GM18909 (cell line): ENCODE results near the gene HMX1.

Experiments used
- ATAC-seq: cut with Tn5 transposase; IDR thresholded peaks from one replicate; pipeline ENCODE4 v1.9.1; 2021; ENCODE audit warnings: mild to moderate bottlenecking; ENCODE audit not compliant: unreplicated experiment, poor library complexity

Gene HMX1

DNA sequence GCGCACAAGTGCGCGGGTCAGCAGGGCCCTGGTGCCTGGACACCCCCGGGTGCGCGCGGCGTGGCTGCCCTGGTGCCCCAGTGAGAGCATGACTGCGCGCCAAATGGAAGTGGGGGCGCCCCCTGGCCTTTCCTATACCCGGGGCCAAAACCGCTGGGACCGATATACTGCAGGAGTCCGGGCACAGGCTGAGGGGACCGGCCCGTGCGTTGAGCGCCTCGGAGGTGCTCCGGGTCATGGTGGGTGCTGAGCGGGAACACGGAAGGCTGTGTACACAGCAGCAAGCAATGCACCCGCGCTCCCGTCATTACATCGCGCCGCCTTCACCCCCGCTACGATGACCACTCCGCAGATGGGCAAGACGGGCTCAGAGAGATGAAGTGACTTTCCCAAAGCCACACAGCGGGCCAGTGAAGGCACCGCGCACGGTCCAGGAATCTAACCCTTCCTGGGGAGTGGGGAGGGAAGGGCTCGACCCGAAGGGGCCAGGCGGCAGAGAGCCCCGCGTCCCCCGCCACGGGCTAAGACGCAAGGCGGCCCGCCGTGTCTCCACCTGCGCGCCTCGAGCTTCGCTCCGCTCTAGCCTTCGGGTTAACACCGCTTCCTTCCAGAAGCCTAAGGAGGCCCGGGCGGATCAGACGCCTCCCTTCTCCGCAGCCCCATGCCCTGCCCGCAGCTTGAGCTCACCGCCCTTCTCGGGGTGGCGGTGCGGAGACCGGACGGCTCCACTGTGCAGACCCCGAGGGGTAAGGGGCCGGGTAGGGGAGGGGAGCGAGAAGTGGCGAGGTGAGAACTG lies 11.3 kb downstream of the HMX1 start:
- ATAC-seq: no peak

DNA sequence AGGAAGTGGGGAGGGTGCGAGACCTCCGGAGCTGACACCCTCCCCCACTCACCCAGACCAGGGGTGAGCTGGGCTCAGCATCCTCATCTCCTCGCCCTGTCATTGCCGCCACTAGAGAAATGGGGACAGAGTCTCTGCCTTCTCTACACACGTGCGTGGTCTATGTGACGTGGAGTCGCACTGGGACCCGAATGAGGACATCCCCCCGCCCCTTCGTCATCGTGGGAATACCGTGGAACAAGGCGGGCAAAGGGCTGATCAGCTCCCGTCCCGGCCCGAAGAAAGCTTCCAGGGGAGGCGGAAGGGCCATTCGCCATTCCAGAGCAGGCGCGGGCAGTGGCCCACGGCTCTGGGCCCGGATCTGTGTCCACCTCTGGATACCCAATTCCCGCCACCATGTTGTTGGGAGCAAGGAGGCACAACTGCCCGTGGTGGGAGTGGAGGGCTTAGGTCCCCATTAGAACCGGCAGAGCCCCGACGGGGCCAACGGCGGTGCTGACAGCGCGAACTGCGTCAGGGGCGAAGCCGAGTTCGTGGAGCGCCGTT lies 12.0 kb downstream of the HMX1 start:
- ATAC-seq: no peak

DNA sequence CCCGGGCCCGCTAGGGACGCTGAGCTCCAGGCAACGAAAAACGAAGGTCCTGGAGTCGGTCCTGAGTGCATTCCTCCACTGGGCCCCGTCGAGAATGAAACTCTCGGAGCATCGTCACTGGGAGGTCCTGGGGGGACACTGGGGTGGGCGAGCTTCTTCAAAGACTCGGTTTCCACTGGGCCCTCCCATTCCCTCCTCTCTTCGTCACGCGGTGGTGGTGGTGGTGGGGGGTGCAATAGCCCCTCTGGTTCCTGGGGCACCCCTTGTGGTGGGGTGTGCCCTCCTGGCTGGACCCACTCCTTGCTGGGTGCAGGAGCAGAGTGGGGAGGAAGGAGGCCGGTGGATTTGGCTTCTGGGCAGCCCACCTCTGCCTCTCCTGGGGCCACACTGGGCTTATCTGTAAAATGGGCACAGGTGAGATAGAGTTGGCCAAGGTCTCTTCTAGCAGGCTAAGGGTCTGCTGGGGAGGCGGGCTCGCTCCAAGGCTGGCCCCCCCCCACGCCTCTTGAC lies 12.9 kb downstream of the HMX1 start:
- no peak for ATAC-seq

DNA sequence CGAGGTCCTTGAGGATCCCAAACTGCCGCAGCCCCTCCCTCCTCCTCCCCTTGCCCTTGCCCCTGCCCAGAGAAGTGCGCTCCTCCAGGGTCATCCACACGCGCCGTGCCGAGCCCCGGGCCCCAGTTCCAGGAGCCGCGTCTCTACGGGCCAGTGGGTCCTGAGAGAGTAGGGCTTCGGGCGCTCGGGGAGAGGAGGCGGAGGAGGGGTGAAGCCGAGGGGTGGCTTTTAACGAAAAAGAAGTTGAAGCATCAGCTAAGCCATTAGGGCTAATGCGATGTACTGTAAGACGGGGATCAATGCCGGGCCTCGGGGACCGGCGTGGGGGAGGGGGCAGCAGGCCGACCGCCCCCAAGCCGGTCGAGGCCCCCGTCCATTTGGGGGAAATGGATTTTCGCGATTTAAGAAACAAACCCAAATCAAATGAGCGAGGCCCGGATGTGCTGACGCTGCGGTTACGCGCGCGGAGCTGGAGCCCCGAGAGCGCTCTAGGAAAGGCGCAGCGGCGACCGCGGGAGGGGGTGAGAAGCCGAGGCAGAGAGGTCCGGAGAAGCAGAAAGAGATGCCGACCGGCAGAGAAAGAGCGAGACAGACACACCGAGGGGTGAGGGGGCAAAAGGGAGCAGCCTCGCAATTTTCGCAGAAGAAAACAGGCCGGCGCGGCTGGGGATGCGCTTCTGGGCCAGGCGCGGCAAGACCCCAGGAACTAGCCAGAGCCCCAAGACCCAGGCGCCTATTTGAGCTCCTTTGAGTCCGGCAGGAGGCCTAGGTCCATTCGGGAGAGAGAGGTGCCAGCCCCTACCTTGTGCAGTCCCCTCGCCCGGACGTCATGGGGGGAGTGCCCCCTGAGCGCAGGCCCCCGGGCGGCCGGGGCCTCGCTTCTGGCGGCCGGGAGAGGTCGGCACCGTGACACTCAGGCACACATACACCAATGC lies 13.6 kb downstream of the HMX1 start:
- ATAC-seq: no peak

DNA sequence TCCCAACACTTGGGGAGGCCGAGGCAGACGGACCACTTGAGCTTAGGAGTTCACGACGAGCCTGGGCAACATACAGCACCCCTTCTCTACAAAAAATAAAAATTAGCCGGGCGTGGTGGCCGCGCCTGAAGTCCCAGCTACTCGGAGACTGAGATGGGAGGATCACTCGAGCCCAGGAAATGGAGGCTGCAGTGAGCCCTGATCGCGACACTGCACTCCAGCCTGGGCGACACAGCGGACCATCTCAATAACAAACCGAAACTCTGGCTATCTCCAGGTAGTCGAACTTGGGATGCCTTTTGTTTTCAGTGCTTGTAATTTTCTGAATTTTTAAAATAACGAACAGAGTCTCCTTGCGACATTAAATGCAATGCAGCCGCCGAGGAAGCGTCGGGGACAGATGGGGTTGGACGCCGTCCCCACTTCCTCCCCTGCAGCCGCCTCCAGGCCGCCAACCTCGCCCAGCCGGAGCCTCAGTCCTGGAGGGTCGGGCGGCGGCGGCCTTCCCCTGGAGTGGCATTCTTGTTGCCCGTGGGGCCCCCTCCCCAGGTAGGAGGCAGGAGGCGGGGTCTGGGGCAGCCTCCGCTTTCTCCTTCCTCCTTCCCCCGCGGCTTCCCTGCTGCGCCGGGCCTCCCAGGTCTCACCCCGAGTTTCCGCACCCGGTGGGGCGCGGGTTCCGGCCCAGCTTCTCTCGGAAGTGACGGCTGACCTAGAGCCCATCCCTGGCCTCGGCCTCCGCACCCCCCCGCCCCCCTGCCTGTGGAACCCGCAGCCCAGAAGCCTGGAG lies 14.6 kb downstream of the HMX1 start:
- no peak for ATAC-seq

DNA sequence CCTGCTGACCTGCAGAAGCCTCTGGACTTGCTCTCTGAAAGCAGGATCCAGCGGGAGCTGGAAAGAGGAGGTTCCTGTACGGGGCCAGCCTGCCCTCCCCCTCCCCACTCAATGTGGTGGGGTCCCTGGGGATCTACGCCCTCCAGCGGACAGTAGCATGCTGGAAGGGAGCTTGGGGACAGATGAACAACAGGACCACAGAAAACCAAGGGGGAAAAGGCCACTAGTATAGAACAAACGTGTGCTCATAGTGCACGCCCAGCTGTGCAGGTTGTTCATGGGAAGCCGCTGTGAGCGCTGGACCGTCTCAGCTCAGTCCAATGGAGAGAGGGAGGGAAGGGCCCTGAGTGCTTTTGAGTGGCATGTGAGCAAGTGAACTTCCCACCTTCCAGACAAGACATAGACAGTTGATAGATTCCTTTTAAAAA lies 15.8 kb downstream of the HMX1 start:
- no peak for ATAC-seq

DNA sequence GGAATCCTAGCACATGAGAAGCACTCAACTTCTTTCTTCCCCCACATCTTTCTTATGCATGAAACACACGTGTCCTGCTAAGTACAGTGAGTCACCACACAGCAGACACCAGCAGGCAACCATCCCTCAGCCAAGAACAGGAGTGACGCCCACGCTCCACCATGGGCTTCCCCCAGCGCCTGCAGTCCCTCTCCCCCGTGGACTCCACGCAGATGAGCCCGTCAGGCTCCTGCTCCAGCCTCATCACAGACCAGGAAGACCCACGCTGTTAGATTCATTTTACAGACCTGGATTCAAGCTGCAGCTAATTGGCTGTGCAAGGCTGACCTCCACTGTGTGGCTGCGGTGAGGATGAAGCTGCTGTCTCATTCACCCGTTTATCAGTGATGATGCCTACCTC lies 16.7 kb downstream of the HMX1 start:
- no peak for ATAC-seq

DNA sequence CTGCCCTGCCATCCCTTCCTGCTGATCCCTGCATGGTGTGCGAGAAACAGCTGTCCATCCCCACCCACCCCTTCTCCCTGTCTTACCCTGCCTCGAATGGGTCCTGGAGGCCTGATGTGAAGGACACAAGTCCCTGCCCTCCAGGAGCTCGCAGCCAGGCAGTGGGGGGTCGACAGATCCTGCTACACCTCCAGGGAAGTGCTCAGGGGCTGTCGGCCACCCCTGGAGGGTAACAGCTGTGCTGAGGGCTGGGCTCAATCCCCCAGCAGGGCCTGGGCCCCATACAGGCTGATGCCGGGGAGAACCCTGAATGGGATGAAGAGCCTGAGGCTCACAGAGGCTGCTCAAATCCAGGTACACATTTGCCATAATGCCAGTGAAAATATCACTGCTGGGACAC lies 17.6 kb downstream of the HMX1 start:
- ATAC-seq: no peak

DNA sequence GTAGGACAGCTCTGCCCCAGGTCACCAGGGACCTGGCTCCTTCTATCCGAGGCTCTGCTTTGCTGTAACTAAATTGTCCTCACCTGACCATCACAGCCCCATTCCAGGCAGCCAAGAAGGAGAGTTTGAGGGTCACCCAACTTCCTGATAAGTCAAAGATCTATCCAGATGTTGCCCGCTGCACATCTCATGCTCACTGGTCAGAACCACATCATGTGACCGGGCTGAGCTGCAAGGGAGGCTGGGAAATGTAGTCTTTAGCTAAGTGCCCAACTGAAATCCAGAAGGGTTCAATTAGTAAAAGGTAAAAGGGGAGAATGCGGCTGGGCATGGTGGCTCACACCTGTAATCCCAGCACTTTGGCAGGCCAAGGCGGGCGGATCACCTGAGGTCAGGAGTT lies 18.4 kb downstream of the HMX1 start:
- ATAC-seq: no peak

DNA sequence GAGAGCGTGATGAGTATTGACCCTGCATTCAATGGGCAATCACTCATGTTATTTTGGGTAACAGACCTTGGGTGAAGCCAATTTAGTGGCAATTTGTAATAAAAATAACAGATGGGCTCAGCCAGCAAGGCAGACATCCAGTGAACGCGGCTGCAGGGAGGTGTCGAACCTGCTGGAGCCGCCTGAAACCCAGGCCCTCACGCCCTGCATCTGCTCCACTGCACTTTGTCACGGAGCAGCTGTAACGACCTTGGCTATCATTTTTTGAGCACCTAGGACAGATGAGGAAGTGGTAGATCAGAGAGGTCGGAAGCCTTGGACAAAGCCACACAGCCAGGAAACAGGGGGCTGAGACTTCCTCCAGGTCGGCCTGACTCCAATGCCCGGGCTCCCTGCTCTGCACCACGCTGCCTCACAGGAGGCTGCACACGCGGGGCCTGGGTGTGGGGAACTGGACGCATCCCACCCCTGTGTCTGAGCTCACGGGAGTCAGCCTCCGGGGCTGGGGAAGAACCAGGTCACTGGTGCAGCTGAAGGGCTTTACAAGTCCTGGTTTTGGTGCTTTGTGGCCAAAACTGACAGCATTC lies 19.4 kb downstream of the HMX1 start:
- no peak for ATAC-seq

DNA sequence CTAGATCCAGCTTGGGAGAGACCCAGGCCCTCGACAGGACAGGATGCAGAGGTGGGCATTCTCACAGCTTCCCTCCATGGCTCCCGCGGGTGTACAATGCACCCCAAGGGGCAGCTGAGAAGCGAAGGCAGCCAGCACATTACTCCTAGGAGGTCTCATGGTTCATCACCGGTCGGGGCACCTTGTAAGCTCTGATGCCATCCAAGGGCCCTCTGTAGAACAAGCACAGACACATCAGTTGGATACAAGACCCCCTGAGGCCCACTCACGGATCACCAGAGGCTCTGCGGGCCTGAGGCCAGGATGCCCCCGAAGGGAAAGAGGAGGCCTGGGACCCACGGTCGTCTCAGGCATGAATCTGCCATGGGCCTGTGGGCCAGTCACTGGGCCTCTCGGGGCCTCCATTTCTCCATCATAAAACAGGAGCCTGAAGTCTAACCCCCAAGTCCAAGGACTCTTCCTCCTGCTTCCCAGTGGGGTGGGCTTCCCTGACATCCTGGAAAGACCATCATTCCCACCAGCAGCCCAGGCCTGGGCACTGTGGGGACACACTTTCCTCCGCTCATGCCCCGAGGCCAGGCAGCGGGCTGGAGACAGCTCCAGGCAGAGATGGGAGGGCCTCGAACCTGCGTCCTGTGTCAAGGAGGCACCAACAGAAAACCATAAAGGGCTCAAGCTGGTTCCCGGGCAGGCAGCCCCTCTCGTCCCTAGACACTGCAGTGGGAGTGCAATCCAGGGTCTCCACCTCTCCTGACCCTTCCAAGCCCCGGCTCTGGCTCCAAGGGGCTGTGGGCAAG lies 20.1 kb downstream of the HMX1 start:
- ATAC-seq: no peak

DNA sequence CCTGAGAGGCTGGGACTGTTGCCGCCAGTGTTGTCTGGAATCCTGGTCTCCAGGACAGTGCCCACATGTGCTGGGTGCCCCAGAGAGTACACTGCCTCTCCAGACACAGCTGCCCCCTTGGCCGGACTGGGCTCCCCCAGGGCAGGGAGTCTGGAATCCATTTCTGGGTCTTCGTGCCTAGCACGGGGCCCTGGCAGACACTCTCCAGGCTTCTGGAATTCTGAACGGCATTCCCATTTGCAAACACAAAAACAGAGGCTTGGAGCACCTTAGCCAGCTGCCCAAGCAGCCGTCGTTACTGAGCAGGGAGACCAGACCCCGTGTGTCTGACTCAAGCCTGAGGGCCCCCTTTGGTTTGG lies 20.8 kb downstream of the HMX1 start:
- no peak for ATAC-seq

DNA sequence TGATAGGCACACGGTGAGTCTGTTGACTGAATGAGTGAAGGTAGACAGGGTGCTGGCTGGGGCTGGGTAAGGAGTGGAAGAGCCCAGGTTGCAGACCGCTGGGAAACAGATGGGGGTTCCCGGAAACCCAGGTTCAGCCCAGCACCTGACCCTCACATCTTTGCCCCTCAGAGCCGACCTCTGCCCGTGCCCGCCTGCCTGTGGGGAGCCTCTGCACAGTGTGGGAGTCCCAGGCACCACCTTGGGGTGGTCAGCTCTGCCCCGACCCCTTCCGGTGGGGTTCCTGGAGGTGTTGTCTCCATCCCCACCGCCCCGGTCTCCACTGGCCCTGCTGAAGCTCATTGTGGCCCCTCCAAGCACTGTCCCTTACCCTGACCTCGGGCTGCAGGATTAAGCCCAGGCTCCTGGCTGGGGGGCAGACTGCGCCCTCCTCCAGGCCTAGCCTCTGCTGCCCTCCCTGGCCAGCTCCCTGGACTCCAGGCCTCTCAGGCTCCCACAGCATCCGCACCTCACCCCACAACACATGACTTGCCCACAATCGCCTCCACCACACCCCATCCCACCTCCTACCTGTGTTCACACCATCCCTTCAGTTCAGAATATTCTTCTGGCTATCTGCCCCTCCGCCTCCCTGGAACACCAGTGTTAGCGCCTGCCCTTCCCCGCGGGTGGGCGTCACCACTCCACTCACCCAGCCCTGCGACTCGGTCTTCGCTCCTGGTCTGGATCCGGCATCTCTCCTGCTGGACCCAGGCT lies 21.4 kb downstream of the HMX1 start:
- ATAC-seq: no peak

DNA sequence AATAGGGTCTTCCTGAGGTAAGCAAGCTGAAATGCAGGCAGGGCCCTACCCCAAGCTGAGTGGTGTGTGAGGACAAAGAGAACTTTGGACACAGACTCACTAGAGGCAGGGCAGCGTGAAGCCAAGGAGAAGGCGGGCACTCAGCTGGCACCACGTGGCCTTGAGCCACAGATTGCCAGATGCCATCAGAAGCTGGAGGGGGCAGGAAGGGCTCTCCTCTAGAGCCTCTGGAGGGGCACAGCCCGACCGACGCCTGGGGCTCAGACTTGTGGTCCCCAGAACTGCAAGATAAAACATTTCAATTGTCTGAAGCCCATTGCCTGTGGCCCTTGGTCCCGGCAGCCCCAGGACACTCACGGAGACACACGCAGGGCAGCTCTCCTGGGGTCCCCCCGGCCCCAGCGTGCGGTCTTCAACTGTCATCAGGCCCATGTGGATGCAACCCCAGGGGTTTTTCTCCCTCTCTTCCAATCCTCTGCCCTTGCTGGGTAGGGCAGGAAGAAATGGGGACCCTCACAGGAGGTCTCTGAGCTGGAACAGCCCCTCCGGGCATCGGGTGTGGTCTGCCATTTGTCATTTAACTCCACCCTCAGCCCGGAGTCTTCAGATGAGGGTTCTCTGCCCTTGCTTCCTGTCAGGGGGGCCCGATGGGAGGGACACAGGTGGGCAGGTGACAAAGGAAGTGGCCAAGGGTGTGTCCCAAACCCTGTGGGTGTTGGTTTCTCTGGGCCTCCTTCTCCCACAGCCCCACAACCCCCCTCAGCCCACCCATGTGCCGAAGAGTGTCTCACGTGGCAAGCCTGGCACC lies 22.2 kb downstream of the HMX1 start:
- no peak for ATAC-seq

DNA sequence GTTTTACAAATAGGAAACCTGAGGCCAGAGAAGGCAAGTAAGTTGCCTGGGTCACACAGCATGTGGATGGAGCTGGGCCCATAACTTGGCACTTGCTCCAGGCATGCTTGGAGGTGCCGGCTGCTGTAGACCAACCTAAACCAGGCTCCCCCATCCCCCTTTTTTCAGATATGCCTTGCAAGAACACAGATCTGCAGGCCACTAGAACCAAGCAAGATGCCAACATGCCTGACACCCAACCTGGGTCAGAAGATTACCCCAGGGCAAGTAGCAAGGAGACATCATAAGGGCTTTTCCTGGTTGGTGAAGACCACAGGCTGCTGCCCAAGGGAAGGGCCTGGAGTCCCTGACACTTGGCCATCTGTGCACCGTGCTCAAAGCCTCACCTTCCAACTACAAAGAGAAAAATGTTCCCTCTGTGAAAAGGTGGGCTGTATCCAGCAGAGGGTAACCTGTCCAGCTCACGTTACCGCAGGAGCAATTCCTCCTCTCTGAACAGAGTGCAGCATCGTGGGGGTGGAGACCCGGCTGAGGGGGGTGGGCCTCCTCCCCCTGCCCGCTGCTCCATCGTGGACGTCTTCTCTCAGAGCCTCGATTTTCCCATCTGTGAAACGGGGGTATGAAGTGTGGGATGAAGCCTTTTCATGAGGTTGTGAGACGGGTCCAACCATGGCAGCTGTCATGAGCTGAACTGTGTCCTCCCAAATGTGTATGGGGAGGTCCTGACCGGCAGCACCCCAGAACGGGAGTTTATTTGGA lies 23.0 kb downstream of the HMX1 start:
- ATAC-seq: no peak

DNA sequence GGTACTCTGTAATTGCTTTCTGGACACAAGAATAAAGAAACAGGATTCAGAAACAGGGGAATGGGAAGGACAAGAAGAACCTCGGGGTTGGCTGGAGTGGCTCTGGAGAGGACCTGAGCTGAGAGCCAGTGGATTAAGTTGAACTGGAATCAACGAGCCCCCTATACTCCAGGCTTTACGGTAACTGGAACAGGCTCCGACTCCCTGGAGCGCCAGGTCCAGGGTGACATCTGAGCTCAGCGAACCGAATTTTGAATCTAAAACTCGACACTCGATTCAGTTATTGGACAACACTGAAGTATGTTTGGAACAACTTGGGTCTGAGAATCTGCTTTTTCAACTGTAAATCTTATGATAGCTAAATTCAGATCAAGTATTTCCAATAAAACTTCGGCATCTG lies 23.9 kb downstream of the HMX1 start:
- no peak for ATAC-seq

DNA sequence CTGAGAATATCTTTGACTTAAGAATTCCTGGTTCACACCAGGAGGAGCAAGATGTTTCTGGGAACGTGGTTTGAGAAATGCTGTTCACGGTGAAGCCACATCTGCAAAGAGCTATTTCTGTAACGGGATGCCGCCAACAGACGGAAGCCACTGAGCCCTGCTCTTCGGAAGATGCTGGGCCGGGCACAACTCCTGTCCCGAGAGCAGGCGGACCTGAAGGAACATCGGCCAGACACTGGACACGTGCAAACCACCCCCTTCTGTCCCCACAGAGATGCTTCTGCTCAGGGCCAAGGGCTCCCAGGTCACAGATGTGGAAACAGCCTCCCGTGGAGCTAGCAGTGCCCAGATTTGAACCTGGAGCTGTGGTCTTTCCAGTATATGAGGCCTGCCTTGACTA lies 24.3 kb downstream of the HMX1 start:
- no peak for ATAC-seq
